ENCODE data around the gene GRAMD4.

GRAMD4 gene

DNA sequence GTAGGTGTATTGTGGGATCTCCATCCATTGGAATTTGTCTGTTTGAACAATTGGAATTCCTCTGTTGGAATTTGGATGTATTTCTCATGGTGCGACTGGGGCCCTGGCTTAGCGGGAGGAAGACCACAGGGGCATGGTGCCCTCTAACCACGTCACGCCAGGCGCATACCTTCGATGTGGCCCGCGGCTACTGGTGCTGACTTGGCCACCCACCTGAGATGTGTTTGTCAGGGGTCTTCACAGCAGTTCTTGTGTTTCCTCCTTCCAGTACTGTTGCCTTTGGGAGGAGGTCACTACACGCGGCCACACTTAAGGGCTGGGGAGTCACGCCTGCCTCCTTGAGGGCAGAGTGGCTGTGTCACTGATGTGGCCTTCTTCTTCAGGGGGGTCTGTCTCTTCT, 36.6 kb upstream of the GRAMD4 start:
- DNase-seq (ENCODE audit: low read depth in 2 of 2): no peak

DNA sequence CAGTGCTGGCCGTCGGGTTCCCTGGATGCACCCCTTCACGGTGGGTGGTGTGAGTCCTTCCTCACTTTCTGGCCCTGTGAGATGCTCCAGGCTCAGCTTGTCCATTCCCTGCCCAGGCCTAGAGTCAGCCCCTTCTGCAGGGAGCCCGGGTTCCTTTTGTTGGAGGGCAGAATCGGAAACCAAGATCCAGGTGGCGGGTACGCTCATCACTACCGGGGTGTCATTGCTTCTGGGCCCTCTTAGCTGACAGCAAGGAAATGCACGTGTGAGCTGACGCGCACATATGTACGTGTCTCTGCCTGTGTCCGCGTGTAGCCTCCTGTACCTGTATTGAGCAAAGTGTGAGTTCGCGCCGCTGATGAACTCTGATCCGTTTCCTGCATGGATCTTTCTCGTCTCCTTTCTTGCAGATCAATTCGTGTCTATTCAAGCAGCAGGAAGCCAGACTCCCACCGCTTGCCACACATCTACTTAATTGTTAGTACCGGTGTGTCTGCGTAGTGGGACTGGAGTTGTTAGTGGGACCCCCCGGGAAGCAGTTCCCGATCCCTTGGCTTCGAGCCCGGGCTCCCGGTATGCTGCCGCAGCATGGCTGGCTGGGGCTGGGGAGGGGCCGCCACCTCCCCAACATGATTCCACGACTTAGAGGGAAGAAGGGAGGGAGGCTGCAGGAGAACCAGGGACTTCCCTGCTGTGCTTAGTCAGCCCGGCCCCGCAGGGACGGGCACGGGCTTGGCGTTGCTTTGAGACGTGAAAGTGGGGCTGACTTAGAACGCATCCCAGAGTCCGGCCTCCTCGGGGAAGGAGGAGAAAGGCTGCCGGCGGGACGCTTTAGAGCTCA, 35.9 kb upstream of the GRAMD4 start:
- DNase-seq (ENCODE audit: low read depth in 2 of 2): no peak

DNA sequence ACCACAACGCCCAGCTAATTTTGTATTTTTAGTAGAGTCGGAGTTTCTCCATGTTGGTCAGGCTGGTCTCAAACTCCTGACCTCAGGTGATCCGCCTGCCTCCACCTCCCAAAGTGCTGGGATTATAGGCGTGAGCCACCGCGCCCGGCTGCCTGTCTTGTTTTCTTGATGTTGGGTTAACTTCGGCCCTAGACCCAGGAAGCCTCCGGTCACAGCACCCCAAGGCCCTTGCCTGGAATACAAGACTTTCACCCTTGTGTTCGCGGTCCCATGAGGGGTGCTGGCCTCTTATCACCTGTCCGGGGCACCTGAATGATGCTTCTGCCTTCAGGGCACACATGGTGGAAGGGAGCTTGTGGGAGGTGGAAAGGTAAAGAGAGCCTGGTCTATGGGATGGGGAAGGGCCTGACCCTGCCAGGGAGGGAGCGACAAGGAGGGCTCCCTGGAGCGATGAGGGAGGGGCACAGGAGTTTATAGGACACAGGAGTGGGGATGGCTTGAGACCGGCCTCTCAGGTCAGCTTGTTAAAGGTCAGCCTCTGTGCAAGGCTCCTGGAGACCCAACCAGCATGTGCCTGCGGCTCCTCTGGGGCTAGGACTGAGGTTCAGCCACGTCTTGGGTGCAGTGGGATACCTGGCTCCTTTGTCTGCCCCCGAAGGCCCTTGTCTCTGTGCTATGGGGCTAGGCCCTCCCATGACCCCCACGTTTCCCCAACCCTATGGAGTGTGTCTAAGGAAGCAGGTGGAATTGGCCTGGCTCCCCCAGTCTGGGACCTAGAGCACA, 34.7 kb upstream of the GRAMD4 start:
- no peak for DNase-seq (ENCODE audit: low read depth in 2 of 2)

DNA sequence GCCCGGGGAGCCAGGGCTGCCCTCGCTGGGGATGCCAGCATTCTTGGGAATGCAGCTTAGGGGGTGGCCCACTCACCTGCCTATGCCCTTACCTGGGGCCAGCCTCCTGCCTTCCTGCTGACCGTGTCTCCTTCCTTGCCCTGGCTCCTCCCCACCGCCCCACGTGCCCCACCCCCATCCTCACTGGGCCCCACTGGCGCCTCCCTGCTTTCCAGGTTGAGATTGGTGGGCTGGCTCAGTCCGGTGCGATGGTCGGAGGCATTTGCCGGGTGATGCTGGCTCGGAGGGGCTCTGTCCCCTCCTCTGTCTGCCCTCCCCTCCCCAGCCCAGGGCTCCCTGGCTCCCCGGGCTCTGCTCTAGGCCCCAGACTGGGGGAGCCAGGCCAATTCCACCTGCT, 34.1 kb upstream of the GRAMD4 start:
- no peak for DNase-seq (ENCODE audit: low read depth in 2 of 2)

DNA sequence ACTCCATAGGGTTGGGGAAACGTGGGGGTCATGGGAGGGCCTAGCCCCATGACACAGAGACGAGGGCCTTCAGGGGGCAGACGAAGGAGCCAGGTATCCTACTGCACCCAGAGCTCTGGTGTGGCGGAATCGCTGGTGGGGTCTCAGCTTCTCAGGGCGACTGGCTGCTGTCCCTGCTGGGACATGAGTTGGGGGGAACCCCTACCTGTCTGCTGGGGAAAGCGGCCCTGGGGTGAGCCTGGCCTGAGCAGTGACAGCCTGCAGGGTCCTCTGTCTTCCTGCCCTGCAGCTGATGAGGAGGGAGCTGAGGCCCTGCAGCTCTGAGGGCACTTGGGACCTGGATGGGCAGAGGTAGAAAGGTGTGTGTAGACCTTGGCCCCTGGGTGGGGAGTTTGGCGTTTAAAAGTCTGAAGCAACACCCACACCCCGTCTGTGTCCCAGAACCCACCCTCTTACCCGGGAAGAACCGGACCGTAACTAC, 33.6 kb upstream of the GRAMD4 start:
- DNase-seq (ENCODE audit: low read depth in 2 of 2): no peak

DNA sequence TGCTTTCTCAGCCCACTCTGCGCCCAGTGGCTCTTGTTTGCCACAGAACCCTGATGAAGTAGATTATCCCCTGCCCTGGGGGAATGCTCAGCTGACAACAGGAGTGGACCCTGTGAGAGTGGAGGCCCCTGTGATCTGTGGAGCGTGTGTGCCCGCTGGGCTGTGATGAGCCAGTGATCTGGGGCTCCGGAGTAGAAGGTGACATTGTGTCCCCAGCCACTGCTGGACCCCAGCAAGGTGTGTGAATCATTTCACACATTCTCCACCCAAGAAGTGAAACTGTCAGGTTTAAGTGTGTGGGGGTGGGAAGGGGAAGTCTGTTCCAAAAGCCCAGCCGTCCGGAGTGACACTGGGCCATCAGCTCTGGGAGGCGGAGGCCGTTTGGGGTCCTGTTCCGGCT, 33.1 kb upstream of the GRAMD4 start:
- no peak for DNase-seq (ENCODE audit: low read depth in 2 of 2)

DNA sequence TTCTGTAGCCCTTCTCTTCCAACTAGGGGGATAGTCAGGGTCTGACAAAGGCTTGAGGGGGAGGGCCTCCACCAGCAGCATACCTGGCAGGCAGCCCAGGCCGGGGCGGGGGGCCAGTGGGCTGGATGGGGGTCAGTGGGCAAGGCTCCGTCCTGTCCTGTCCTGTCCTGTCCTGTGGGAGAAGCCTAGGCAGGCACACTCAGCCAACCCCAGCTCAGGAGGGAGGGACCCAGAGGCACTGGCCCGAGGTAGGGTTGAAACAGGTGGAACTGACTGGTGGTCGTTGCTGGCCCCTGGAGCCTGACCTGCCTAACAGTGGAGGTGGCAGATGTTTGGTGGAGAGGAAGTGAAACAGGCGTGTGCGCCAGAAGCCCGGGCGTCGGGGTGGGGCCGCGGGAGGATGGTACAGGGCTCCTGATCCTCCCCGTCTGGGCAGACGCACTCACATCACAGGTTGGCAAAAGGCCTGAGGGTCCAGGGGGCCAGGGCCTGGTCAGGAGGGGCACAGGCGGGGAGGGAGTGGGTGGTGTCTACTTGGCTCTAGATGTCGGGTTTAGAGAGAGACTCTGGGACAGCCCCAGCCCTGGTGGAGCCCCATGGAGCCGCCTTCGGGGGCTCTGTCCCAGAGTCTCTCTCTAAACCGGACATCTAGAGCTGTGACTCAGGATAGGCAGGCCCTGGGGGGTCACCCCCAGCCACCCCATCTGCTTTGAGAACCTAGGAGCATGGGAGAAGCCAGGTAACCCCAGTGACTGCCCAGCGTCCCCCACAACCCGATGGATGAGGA, 32.5 kb upstream of the GRAMD4 start:
- DNase-seq (ENCODE audit: low read depth in 2 of 2): no peak

DNA sequence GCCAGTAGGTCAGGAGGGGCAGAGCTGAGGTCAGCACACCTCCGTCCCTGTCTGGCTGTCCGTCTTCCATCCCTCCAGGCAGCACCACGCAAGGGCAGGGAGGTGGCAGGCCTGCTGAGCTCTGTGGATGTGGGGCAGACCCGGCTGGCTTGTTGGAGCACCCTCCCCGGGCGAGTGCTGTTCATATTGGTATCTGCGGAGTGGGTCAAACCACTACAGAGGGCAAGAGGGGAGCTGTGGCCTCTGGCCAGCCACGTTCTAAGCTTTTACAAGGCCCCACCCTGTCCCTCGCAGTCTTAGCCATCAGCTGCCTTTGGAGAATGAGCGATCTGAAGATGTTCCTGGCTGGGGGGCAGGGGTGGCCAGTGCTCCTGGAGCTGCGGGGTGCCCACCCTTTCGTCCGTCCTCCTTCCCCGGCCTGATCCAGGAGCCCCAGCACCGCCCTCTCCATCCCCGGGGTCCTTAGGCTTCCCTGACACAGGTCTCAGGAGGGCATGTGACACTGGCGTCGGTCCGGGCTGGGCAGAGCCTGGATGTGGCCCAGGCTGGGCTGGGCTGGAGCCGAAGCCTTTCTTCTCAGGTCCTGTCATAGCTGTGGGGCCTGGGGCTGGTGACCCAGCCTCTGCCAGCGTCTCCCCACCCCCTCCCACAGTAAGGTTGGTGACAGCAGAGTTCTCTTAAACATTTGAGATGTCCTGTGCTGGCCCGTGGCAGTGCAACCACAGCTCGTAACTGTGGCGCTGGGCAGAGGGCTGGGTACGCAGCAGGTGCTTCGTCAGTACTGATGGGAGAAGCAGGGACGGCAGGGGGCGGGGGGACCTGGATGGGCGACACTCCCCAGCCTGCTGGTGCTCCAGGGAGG, 31.7 kb upstream of the GRAMD4 start:
- no peak for DNase-seq (ENCODE audit: low read depth in 2 of 2)

DNA sequence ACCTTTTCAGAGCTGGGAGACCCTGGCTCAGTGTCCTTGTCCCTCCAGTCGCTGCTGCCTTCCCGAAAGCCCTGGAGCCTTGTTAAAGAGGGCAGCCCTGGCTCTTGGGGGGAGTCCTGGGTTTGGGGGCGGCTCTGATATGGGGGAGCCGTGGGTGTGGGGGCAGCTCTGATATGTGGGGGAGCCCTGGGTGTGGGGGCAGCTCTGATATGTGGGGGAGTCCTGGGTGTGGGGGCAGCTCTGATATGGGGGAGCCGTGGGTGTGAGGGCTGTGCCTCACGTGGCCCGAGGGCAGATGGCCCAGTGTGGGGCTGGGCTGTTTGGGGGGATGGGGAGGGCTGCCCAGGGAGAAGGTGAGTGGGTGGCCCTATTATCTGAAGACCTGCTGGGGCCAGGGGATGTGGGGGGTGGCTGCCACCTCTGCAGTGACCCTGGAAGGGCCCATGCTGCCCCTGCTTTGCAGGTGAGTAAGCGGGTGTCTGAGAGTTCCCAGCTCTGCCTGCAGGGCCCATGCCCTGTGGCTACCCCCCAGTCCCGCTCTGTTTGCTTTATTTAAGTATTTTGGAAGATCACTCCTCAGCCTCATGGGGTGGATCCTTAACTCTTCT, 30.9 kb upstream of the GRAMD4 start:
- DNase-seq (ENCODE audit: low read depth in 2 of 2): no peak

DNA sequence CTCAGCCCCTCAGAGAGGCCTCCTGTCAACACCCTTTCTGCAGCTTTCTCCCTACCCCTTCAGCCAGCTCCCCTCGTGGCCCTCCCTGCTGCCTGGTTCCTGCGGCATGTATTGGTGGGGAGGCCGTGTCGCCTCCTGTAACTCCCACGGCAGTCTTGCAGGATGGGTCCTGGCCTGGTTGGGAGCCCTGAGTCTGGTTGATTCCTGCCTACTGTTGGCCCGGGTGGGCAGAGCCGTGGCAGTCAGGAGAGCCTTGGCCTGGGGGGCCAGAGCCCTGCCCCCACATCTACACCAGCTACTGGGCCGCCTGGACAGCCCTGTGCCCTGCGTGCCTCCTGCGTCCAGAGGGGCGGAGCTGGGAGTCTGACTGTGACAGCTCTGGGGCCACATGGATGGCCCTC, 30.3 kb upstream of the GRAMD4 start:
- no peak for DNase-seq (ENCODE audit: low read depth in 2 of 2)

DNA sequence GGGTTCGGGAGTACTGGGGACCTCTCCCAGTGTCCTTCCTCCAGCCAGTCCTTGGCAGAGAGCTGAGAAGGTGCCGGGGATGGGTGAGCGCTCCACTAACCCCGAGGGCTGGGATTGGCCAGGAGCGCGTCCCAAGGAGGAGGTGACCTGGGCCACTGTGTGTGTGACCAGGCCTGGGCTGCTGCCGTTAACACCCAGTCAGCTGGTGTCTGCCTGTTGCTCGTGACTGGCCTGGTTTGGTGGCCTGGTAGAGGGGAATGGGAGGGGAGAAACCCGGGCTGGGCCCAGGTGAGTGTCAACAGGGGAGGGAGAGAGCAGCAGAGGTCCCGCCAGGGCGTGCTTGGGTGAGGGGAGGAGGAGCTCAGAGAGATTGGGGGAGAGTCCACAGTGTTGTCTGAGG, 29.9 kb upstream of the GRAMD4 start:
- DNase-seq (ENCODE audit: low read depth in 2 of 2): no peak

DNA sequence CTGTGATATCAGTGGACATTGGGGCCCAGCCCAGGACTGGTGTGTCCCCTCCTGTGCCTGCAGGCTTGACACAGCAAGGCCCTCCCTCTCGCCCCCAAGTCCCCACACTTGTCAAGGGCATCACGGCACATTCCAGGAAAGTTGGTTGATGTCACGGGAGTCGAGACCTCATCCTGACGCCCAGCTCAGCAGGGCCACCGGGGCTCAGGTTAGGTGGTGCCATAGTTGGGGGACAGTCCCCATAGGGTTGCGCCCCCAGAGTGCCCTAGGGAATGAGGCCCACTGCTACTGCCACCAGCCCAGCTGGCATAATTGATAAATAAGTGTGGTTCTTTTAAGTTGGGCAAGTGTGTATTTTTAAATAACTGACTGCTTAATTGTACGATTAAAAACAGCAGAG, 28.3 kb upstream of the GRAMD4 start:
- DNase-seq (ENCODE audit: low read depth in 2 of 2): no peak

DNA sequence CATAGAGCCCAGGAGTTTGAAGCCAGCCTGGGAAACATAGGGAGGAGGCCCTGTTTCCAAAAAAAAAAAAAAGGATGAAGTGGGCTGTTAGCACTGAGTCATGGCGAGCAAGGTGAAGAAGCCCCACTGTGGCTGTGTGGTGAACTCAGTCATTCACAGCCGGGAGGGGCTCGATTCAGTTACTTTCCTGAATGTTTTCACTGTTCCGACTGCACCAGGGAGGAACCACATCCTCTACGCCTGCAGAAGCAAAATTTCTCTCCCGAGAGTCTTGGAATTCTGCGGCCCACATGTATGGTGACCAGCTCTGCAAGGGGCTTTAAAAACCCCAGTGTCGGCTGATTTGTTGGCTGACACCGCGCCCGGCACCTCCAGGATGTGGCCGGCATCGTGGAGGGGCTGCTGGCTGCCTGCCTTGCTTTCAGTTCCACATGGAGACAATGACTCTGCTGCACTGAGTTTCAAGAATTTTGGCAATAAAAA, 27.8 kb upstream of the GRAMD4 start:
- peak in 1 of 2 donors; percentile 40 for DNase-seq (ENCODE audit: low read depth in 2 of 2)

DNA sequence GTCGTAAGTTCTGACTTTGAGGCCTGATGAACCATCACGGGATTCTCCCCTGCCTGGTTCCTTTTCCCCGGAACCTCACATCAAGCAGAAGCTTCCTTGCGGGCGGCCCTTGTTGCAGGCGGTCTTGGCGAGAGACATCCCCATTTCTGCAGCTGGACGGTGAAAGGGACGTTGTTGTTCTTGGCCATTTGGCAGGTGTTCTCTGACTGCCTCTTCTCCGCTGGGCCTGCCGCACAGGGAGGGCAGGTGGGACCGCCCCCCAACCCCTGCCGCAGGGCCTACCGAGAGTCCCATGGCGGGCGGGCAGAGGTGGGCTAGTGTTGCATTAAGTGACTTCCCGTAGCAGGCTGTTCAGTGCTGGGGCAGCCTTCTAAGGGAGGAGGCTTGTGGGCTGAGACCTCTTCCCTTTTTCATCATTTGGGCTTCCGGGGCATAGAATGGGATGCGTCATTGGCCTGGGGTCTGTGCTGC, 26.9 kb upstream of the GRAMD4 start:
- no peak for DNase-seq (ENCODE audit: low read depth in 2 of 2)

DNA sequence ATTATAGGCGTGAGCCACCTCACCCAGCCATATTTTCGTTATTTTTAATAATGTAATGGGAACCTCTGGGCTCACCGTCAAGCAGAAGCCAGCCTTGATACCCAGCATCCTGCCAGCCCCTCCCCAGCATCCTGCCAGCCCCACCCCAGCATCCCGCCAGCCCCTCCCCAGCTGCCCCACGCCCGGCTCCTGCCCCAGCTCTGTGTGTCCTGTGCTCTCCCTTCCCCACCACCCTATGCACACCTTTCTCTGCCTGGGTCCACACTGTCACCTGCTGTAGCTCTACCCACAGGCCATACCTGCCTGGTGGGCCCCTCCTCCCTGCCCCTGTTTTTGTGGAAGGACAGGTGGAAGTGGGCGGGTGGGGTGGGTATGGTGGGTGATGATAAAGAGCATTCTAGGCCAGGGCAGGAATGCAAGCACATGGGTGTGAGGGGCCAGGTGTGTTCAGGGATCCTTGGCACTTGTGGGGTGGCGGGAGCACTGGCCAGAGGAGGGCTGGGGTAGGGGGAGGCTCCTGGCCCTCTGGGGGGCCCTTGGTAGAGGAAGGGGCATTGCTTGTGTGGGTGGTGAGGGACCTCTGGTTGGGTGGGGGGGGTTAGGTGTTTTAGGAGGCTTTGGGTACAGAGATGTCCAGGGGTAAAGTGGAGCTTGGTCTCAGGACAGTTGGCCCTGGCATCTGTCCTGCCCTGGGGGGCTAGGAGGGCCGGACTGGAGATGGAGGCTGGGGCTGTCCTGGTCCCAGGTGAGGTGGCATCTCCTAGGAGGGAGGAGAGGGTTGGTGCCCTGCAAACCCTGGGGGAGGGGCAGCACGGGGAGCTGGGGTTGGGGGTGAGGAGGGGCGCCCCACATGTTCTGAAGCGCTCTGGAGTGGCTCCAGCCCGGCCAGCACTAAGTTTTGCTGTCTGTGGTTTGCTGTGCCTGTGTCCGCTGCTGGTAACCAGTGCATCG, 25.9 kb upstream of the GRAMD4 start:
- DNase-seq (ENCODE audit: low read depth in 2 of 2): no peak

DNA sequence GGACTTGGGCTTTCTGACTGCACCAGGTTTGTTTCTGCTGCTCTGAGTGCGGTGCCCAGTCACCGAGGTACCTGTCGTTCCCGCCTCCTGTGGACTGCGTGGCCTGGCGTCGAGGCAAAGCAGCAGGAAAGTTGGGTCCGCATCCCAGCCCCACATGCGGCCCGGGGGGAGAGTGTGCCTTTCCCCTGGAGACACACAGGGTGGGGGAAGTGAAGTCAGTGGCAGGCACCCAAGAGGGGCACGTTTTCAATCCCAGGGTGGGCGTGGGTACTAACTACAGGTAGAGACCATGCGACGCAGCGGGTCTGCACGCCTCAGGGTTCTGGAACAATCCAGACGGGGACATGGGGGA, 25.3 kb upstream of the GRAMD4 start:
- DNase-seq (ENCODE audit: low read depth in 2 of 2): no peak

DNA sequence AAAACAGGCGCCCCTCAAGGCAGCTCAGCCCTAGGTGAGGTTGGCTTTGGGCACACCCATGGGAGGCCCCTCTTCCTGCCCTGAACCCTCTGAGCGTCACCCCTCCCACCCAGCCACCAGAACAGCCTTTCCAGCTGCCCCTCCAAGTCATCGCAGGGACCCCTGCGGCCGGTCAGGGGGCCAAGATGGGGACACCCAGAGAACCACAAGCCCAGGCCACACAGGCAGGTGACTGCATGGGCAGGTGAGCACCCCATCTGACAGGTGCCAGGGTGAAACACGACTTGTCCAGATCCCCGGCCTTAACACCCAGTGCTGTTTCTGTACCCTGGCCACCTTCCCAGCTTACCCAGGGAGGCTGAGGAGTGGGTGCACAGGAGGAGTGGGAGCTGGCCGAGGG, 24.6 kb upstream of the GRAMD4 start:
- no peak for DNase-seq (ENCODE audit: low read depth in 2 of 2)

DNA sequence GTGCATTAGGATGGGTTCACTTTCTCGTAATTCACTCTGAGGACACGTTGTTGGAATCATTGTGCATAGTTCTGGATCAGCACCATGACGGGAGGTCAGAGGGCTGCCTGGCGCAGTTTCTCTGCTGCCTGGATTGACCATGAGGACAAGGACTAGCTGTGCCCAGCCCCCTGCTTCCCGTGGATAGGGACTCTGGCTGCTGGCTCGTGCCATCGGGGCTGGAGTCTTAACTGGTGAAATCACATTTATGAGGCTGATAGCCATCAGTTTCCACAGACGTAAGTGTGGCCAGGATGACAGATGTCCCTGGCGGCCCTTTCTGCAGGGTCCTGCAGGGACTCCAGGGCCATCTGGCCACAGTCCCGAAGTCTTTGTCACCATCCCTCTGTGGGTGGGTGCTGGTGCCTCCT, 24.1 kb upstream of the GRAMD4 start:
- DNase-seq (ENCODE audit: low read depth in 2 of 2): no peak

DNA sequence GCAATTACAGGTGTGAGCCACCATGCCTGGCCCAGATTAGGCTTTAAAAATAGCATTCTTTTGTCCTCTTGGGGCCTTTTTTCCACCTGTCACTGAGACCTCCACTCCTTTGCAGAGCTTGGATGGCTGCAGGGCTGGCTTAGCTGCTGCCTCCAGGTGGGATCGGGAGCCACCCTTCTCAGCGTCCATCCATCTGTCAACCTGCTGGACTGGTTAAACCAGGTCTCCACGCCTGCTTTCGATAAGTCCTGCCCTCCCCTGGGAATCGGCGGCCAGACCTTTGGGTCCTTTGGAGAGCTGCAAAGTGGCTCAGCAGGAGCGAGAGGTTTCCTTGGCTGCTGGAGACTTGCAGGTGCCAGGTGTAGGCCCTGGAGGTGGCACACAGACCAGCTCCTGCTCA, 23.4 kb upstream of the GRAMD4 start:
- no peak for DNase-seq (ENCODE audit: low read depth in 2 of 2)

DNA sequence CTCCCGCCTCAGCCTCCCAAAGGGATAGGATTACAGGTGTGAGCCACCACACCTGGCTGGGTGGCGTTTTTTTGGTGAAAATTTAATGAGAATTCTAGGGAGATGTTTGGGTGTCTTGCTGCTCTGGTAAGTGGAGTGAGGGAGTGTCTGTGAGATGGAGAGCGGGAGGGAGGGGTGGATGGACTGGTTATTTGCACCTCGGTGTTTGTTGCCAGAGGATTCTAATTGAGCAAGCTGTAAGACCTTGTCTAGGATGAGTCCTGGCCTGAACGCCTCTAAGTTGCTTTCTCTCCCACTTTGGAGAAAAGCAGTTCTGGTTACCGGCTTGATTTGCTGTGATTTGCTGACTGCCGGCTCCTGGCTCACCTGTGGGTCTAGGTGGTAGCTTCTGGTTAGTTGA, 22.0 kb upstream of the GRAMD4 start:
- no peak for DNase-seq (ENCODE audit: low read depth in 2 of 2)

Data from stimulated activated CD4-positive, alpha-beta T cell treated with anti-CD3 and anti-CD28 coated beads, Interleukin-15, amount 100 ng/mL, for 48 hours (primary cell).